NK-92 treated with Interleukin-12 subunit alpha and Interleukin-12 subunit beta, amount 100 ng/mL, for 24 hours (cell line): ENCODE measurements around the gene STX11.

Experiments used
- DNase-seq: peaks from one replicate; lab custom pipeline; 2025; lab: John Stamatoyannopoulos, UW

The STX11 gene

DNA sequence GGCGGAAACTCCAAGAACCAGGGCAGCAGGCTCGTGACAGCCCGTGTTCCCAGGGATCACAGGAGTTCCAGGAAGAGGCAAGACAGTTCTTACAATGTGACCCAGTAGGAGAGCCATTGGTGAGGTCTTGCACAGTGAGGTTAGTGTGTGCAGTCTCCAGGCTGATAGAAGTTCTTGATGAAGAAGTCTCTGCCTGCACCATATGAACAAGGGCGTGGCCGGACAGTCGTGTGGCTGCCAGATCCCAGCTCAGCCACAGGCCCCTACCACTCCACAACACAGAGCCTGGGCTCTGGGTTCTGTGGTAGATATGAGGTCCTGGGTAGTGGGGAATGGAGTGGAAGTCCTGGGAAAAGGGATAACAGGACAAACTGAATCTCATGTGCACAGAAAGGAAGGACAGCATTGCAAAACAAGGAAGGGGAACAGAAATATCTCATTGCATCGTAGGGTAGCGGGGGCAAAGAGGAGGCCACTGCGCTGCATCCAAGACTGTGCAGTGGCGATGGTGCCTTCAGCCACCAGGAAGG lies 65.2 kb downstream of the STX11 start:
- no peak for DNase-seq

DNA sequence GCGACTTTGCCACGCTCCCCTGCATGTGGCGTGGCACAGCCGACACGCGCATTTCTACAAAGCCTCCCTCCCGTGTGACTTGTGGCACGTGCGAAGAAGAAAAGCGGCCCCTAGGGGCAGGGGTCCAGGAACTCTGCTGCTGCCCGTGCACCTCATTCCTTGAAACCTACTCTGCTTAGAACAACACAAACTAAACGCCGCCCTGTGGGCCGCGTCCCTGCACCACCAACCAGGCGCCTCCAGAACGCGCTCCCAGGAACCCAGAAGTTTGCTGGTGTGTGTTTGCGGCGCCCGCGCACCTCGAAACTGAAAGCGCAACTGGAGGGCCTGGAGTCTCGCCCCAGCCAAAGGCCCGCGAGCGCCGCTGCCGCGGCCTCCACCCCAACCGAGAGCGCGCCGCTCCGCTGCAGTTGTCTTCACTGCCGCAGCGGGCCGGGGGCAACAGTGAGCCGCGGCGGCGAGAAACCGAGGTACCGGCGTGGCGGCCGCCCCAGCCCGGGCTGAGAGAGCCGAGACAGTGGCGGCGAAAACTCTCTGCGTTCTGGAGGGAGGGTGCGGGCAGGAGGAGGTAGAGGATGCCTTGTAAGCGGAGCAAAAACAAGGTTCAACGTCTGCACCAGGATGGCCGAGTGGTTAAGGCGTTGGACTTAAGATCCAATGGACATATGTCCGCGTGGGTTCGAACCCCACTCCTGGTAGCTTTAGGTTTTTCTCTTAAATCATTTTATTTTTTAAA lies 65.8 kb downstream of the STX11 start:
- peak; percentile 84 for DNase-seq

DNA sequence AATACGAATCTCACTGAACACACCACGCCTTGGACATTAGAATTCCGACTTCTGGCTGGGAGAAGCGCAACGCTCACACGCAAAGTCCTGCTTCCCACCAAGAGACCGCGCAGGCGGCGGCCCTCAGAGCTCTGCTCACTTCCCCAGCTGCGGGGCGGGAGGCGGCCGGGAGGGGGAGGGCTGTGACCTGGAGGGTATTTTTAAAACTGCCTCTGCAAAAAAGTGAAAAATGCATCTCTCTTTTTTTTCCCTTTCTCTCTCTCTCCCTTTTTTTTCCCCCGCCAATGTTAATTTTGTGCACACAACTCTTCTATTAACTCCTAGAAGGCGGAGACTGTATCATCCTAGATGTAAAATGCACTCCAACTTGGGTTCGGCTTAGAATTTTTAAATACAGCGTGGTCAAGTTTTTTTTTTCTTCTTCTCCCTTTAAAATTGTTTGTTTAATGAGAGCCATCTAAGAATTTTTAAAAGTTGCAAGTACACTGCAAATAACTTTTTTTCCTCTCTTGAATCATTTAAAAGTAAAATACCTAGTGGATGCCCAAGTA lies 66.4 kb downstream of the STX11 start:
- DNase-seq = no peak

DNA sequence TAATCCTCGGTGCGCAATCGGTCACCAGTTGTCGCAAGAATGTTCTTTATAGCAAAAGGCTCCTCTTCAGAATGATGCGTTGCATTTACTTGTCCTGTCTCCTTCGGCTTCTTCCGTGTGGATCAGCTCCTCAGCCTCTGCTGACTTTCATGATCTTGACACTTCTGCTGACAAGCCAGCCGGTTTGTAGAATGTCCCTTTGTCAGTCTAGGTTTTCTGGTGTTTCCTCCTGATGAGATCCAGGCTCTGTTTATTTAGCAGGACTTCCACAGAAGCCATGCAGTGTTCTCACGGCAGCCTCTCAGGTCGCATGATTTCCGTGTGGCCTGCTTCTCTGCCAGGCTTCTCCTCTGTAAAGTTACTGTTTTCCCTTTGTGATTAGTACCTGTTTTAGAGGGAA lies 66.9 kb downstream of the STX11 start:
- no peak for DNase-seq

DNA sequence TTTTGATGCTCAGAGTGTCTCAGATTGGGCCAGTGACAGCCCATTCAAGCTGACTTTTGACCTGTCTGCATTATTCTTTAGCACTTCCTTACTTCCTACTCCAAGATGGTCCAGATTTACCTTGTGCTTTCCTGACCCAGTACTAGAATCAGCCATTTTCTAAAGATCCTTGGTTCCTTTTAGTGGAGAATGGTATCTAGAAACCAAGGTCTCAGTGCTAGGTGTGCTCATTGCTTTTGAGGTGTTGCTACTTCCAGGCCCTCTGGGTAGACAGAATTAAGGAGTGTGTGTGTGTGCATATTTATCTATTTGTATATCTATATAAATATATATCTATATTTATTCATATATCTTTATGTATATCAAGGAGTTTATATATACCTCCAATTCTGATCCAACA lies 67.5 kb downstream of the STX11 start:
- no peak for DNase-seq

DNA sequence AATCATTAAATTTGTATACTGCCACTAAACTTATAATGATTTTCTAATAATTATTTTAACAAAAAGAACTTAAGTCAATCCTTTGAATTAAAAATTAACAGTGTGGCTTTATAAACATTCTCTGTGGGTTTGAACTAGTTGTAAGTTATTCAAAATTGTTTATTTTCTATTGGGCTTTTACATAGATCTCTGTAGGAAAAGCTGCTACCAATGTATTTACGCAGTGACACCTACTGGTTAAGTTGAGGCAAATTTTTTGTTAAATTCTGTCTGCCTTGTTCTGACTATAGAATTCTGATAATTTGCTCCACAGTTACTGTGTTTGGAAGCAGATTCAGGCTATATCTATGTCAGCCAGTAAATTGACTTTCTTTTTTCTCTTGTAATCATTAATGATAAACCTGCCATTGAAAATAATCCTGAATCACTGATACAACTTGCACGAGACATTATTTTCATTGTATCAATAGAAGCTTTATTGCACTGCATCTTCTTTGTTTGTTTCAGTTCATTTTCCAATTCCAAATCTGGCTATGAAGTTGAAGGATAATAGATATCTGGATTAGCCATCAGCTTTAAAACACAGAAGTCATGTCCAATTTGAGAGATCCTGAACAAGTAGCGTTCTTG lies 68.9 kb downstream of the STX11 start:
- DNase-seq = no peak

DNA sequence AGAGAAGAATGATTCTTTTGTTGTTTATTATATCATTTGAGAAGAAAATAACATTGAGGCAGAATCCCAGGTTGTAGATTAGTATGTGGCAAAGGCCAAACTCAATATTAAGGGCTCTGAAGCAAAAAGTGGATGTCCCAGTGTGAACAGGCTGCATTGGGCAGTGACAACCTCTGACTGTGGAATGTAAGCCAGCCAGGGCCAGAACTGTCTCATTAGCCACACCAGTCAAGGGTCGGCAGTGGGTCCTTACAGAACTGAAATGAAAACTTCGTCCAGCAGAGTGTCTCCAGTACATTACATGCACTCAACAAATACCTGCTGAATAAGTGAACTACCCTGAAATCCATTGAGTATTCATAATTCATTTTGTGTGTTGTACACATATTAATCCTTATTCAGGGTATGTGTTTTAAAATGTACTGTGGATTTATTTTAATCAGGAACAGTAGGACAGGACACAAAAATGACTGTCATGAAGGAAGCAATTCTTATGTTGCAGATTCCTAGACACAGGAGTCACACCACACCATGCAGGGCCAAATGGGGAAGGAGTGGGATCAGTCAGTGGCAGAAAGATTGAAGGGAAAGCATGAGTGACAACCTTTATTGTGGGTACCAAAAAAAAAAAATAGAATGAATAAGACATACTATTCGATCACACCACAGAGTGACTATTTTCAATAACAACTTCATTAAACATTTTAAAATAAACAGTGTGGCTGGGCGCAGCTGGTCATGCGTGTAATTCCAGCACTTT lies 69.9 kb downstream of the STX11 start:
- no peak for DNase-seq

DNA sequence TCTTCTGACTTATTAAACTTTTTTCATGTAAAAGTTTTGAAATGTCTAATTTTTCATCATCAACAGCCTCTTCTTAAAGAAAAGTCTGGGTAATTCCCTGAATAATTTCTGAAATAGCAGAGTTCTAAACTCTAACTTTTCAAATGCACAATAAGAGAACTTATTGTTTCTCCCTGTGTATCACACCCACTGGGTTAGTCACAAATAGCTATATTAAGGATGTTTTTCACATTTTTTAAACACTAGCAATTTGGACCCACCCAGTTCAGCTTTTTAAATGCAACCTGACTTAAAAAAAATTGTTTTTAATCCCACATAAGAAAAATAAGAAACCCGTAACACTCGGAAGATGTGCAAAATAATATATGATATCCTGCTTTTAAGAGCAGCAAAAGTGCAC lies 73.4 kb downstream of the STX11 start:
- no peak for DNase-seq

DNA sequence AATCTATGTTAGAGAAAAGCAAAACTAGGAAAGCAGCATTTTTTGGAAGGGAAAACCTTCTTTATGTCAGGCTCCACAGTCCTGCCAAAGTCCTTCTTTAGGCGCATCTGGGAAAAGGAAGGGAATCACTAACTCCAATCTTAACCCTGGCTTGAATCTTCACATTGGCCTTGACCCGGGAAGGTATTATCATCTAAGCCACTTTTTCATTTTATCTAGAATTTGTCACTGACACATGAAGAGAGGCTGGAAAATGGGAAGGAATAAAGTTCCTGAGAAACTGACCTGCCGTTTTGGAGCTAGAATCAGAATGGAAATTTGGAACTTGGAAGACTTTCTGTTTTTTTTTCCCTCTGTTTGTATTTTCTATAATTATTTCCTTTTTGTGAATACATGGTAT lies 81.4 kb downstream of the STX11 start:
- DNase-seq = no peak

DNA sequence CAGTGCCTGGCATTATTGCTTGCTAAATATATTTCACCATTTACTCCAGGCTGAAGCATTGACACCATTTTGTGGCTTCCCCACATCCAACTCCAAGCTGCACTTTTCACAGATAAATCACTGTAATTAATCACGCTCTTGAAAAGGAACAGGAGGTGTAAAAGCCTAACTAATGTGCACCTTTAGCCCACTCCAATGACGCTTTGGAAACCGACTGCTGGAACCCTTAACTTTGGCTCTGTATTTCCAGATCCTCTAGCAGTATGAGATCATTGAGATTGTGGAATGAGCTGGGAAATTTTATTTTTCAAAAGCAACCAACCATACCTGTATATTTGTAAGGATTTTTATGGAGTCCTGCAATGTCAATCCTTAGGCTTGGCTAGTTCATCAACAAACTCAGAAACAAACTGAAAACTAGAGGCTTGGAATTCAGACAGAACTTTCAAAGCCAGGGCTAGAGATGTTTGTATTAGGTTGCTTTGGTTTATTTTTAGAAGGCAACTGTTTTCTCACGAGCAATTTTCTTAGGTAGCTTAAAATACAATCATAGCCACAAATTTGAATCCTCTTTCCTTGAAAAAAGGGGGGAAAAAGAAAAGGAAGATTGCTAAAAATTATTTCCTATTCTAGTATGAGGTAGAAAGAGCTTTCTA lies 82.0 kb downstream of the STX11 start:
- no peak for DNase-seq

DNA sequence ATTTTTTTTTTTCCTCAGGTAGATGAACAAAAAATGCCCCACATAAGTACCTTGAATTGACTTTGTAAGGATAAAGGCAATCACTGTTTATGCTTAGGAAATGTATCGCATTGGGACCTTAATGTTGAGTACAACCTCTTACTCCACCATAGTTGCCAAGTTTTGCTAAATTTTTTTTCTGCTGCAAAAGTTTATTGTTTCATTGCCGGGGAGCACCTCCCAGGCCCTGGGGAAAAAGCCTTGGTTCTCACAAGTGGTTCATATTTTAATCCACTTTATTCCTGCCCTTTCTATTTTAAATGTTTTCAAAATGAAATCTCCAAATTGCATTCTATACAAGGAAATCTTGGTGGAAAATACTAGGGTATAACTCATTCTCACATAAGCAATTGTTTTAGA lies 82.5 kb downstream of the STX11 start:
- no peak for DNase-seq

DNA sequence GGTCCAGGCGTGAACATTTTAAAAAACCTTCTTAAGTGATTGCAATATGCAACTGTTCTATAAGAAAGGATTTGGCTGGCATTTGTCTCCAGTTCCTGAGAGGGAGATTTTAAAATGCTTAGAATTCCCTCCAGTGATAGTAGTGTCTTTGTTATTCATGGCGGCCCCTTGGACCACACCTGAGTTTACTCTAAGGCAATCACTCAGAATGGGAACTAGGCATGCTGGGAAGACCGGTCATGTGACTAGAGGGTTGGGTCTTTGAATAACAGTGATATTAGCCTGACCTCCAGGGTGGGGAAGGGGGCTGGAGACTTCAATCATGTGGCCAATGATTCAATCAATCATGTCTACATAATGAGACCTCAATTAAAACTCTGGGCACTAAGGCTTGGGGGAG lies 84.1 kb downstream of the STX11 start:
- no peak for DNase-seq

DNA sequence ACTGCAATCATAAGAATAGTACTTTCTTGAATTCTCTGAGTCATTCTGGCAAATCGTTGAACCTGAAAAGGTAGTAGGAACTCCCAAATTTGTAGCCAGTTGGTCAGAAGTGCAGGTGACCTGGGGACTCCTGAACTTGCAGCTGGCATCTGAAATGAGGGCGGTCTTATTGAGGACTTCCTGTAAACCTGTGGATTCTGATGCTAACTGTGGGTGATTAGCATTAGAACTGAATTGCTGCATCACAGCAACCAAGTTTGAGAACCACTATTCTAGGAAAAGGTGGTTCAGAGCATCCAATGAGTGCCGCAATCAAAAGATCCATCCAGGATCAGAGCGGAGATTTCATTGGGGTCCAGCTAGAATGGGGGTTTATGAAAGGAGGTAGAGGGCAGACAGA lies 84.6 kb downstream of the STX11 start:
- DNase-seq = no peak
